NCI-H1105 treated with DMSO at 0.1 percent for 48 hours (cell line): Measurements from ENCODE around the gene MMP13.
"Not testable (repeated sequence)": the region's sequence is repeated elsewhere in the genome, so short reads cannot be mapped to it uniquely, and the experiment has no call there.

ENCODE experiments used
- DNase-seq: peaks from one replicate; lab custom pipeline; 2025; lab: John Stamatoyannopoulos, UW

Gene MMP13

DNA sequence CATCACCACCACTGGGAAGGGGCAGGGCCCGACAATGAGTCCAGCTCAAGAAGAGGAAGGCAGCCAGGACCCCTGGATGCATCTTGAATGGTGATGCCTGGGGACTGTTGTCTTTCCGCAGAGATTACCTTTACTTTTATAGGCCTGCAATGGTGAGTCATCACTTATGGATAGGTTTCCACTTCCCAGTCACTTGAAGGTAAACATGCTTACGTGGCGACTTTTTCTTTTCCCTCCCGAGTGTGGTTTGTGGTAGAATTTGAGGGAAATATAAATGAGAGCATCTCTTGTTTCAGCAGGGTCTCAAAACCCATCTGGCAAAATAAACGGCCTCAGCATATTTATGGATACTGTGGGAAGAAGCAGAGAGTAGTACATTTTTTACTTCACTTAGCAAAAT is at the start of gene MMP13:
Gene MMP13 (minus strand): TSS at position 109 of the 400 bp plus-strand sequence. CDS start 27 bp downstream, at position 82.
- no peak for DNase-seq

DNA sequence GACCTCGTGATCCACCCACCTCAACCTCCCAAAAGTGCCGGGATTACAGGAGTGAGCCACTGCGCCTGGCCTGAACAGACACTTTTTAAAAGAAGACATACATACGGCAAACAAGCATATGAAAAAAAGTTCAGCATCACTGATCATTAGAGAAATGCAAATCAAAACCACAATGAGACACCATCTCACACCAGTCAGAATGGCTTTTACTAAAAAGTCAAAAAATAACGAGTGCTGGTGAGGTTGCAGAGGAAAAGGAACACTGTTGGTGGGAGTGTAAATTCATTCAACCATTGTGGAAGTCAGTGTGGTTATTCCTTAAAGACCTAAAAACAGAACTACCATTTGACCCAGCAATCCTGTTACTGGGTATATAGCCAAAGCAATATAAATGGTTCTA is 48.7 kb upstream of the MMP13 start:
- DNase-seq = not testable (repeated sequence)

DNA sequence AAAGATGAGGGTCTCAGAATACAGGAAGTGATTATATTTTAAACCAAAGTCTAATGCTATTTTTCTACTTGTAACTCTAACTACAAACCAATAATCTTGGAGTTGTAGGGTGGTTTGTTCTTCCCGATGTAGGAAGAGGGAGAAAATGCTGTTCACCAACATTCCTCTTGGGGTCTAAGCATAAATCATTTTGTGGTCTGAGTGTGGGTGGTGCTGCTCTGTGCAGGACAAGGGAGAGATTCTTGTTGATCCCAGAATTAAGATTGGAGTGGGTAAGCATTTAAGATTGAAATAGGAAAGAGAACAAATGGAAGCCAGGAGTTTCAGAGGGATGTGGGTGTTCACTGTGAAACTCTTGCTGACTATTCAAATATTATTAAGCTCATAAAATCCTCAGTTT is 38.6 kb upstream of the MMP13 start:
- no peak for DNase-seq

DNA sequence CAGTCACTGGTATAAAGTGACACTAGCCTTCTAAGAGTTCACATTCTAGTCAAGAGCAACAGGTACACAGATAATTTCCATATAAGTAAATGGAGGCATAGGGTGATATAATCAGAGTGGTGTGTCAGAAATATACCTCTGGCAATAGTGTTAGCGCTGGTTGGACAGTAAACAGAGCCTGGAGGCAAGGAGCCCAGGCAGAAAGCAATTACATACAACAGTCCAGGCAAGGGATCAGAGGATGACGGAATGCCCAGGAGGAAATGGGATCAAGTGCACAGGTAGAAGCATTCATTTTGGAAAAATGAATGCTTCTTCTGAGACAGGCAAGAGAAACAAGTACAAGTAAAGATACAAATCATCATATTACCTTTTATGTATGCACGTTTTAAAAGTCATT is 36.2 kb upstream of the MMP13 start:
- DNase-seq = no peak

DNA sequence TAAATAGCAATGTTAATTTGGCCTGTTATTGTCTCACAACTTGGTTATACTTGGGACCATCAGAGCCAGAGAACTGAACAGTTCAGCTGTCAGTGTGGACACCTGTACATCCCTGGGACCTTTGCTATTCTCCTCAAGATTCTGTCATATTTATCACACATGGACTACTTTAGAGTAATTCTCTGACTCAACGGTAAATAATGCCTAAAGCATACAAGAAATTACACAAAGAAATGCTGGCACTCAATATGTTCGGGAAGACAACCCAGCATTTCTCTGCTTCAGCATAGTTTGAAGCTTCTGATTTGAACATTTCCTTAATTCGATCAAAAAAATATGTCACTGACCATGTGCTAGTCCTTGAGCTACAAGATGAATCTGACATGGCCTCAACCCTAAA is 34.6 kb upstream of the MMP13 start:
- DNase-seq = no peak

DNA sequence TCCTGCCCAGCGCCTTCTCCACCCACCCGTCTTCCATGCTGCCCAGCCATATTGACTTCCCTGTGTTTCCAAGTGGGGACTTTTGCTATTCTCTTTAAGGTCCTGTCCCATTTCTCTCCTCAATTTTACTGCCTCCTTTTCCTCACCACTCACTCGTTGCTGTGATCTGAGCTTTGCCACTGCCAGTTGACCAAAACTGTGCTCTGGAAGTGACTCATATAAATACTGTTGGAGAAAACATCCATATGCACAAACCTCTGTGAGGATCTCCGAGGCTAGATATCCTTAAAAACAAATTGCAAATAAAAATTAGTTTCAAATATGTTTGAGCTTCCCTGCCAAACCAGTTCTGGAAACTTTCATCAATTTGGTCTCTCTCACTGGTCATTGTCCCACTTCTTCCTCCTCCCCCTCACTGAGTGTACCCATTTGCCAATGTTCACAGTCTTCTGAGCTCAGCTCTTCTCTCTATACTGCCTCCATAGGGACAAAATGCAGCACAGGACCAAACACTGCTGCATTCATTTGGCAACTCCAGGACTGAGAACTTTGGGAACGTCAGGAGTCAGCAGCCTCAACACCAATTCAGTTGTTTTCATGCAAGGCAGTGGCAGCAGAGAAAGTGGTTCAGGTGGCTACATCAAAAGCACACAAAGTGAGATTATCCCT is 34.0 kb upstream of the MMP13 start:
- DNase-seq = no peak

DNA sequence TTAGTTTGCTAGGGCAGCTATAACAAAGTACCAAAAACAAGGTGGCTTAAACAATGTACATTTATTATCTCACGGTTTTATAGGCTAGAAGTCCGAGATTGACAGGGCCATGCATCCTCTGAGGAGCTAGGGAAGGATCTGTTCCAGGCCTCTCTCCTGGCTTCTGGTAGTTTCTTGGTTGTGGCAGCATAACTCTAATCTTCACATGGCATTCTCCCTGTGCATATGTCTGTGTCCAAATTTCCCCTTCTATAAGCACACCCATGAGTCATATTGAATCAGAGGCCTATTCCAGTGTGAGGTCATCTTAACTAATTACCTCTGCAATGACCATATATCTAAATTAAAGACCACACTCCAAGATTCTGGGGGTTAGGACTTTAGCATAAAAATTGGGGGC is 31.3 kb upstream of the MMP13 start:
- DNase-seq = no peak

DNA sequence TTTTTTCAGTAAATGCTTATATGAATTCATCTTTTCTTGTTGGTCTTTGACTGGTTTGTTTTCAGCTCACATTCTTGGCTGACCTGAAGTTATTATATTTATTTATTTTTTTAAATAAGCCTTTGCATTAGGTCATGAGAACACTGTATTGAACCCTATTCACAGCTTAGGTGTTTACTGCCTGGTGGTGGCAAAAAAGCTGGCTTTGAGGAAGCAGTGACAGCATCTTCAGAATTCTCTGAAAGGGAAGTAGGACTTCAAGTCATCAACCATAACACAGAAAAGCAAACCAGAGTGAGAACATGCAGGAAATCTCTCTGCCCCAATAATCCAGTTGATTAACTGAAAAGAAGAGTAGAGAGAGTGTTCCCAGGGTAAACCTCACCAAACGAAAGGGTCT is 30.3 kb upstream of the MMP13 start:
- DNase-seq = no peak

DNA sequence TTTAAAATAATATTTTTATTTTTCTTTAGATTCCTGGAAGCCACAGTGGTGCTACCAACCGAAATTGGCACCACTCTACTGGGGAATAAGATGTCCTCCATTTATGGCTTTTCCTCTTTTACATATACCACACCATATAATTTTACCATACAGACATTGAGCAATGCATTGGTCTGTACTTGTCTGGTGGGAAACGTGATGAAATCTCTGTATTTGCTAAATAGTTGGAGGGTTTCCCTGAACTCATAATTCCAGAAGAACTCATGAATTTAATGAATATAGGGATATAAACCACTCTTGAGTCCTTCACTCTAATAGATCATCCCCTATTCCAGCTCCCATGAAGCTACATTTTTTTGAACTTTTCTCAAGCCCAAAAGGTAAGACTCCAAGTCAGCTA is 28.0 kb upstream of the MMP13 start:
- no peak for DNase-seq

DNA sequence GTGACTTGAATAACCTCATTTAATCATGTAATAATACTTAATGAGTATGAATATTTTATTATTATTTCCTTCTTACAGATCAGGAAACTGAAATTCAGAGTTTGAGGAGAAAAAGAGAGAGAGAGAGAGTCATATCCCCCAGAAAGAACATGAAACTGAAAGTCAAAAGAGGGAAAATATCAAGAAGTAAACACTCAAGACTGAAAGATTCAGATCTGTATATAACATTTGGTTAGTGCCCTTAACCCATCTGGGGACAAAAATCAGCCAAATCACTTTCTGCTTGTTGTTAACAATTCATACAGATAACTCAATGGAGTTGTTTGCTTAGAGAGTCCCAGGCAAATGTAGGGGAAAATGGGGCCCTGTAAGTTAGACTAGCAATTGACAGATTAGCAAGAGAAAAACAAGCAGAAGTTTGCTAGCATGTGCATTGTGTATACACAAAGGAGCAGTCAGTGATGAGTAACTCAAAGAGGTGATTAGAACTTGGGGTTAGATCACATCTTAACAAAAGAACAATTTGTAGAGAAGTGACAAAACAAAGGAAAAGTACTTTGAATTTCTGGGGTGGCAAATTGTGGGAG is 25.9 kb upstream of the MMP13 start:
- no peak for DNase-seq

DNA sequence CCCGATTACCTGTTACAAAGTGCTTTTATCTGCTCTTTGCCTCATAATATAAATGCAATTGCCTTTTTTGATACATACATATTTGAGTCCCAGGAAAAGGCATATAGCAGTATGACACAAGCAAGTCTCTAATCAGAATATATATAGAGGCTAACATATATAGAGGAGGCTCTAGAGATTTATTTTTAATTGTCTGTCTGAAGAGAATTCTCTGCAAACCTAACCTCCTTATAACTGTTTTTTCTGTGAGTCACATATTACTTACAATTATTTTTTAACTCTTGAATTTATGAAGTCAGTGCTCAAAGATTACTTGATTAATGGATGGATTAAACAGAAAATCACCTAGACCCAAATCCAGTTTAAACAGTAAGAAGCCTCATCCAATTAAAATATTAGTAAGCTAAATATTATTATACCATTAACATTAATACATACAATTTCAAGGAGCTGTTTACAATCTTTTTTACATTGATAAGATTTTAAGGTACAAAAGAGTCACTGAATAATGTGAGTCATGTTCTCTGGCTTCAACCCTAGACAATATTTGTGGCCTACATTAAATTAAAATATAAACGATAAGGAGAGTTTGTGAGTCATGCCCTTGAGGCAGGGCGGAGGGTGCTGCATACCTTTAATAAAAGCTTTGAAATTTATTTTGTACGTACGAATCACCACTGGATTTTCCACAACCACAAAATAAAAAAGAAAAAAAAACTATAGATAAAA is 19.2 kb upstream of the MMP13 start:
- DNase-seq = no peak

DNA sequence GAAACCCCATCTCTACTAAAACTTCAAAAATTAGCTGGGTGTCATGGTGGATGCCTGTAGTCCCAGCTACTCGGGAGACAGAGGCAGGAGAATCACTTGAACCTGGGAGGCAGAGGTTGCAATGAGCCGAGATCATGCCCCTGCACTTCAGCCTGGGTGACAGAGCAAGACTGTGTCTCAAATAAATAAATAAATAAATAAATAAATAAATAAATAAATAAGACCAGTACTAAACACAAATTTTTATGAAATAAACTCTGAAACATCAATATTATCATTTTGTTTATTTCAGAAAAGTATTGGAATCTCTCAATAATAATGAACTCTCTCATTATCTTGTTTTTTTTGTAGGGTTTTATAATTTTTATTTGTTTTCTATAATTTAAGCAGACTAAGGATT is 18.2 kb upstream of the MMP13 start:
- not testable (repeated sequence) for DNase-seq

DNA sequence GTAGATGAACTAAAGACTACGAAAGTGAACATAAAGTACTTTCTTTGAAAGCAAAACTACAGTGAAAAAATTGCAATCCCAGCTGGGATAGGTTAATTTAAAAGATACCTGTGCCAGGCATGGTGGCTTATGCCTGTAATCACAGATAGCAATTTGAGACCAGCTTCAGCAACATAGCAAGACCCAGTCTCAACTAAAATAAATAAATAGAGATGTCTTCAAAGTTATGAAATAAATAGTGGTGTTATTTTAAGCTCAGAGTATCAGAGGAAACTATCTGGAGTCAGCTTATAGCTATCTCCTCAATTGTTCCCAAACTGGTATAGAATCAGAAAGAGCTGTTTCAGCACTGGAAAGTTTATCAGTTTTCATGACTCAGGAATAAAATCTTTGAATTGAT is 17.3 kb upstream of the MMP13 start:
- DNase-seq = no peak

DNA sequence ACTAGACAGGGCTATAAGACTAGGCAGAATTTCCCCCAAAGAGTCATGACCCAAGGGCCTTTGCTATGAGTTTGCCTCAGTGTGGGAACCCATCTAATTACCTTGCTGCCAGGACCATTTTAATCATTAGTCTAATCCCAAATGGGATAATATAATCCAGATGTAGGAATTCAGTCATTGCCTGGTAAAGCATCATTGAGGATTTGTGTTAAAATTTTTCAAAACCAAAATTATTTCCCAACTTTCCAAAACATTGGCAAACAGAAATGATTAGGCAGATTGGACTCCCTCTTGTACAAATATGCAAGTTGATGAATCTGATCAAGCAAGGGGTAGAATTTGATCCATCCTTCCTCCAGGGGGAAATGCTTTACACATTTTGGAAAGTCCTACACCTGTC is 16.2 kb upstream of the MMP13 start:
- DNase-seq = no peak

DNA sequence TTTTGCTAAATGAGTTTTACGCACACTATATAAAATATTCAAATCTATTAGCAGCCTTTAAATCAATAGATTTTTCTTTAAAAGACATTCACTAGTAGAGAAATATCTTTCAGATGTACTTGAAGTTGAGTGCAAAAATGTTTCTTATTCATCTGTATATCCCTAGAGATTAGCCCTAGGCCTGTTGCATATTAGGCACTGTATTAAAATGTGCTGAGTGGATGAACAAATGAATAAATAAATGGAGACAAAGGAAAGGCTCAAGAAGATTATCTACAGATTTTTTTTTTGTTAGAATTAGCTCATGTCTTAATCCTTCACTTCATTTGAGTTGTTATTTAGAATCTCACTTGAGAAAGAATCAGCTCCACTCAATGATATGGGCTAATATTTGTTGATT is 12.0 kb upstream of the MMP13 start:
- no peak for DNase-seq

DNA sequence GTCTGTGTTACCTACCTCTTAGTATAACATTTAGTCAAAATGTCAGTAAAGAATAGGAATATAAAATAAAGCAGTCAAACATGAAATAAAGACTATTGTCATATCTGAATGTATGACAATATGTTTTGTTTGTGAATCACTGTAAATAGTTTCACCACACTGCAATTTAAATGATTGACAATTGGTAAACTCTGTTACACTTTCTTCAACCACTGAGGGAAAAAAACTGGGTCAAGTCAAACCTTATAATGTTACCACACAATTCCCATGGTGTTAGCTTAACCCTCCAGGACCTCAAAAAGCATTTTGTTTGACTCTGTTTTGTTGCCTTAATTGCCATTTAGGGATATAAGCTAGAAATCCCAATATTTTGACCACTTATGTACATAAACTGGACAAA is 10.5 kb upstream of the MMP13 start:
- DNase-seq = no peak

DNA sequence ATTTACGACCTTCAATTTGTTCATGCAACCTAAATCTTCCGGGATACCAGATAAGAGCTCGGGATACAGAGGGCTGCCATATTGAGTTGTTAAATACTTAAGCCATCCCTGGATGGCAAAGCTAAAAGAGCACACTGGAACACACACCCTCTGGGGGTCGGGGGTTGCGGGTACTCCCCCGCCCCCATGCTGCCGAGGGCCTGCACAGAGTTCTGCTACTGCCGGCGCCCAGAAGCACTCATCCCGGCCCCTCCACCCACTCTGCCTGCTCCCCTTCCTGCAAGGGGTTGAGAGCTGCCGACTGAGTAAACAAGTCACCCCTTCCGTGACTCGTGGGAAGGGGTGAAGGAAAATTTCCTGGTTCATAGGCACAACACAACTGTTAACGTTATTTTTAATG is 9.3 kb upstream of the MMP13 start:
- DNase-seq = no peak

DNA sequence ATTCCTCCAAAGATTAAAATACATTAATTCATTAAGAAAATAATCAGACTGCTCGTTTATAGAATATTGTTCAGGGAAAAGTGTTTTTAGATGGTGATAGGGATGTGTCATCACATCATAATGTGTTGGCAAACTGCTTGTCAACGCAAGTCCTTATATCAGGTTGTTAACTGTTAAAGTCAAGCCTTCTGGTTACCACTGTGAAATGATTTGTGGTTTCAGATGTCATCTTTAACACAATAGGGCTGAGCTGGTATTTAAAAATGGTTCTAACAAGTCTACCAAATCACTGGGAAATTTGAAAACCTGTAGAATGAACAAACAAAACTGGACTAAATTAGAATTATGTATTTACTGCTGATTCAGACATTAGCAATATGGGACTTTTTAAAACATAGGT is 2.4 kb upstream of the MMP13 start:
- DNase-seq = no peak

DNA sequence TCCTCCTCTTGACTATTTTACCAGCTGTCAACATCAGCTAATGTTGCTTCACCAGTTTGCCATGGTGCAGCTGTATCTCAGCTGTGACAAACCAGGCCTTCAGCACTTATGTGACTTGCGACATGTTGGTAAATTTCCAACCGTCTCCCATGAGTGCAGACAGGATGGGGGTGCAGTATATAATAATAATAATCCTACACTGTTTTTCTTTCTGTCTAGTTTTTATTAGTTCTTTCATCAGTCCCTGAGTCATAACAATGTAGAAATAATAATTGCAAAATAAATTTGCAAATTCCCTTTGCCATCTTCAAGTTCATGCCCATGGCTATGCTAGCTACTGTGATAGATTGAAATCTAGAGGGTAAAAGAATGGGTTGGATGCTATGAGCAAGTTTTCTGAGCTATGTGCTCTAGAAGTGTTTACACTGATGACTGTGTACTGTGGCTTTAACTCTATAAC is 4.9 kb downstream of the MMP13 start:
- DNase-seq = no peak

DNA sequence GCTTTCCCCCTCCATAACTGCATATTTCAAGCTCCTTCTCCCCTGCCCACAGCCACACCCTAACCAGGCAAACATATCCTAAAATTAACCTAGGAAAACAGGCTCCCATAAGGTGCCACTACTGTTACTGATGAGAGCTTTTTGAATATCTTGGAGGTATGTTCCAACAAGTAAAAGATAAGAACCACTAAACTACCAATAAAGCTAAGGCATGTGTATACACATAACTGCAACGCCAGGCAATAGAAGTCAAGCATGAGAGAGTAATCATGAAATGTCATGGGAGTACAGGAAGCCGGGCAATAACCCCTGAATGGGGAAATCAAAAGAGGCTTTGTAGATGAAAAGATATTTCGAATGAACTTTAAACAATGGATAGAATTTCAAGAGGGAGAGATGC is 9.3 kb downstream of the MMP13 start:
- no peak for DNase-seq

DNA sequence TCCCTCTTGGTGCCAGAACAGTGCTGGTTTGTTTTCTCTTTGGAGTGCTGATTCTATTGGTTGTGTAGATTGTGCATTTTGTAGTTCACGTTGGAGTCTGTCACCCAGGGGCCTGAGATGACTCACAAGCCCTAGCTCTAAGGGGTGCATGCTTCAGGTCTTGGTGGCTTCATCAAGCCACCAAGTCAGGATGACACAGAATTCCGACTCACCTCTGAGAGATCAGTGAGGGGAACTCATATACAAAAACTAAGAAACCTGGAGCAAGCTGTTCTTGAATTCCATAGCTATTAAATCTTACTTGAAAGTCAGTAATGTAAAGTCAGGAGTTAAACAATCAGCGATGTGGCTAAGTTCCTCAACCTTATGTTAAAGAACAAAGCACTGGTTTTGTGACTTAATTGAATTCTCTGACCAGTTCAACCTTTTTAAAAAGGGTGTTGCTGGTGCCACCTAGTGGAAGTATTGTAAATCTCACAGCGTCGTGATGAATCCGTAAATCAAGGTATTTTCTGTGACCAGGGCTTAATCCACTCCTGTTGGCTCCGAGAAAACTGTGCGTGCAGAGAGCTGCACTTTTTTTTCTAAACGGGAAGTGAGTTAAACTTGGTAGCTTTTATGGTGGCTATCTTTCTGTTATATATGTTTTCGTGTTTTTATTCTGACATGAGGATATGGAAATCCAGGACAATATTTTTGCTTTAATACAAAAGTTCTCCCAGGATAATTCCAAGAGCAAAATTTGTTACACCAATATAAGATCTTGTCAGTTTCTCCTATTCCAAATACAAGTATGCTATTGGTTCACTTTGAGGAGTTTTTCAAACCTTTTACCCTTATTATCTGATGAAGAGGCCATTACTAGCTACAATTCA is 14.6 kb downstream of the MMP13 start:
- peak; percentile 59 for DNase-seq

DNA sequence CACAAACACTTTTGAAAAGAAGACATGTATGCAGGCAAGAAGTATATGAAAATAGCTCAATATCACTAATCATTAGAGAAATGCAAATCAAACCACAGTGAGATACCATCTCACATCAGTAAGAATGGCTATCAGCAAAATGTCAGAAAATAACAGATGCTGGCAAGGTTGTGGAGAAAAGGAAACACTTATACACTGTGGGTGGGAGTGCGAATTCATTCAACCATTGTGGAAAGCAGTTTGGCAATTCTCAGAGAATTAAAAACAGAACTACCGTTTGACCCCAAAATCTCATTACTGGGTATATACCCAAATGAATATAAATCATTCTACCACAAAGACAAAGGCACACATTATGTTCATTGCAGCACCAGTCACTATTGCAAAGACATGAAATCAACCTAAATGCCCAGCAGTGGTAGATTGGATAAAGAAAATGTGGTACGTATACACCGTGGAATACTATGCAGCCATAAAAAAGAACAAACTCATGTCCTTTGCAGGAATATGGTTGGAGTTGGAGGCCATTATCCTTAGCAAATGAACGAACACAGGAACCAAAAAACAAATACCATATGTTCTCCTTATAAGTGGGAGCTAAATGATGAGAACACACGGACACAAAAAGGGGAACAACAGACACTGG is 18.5 kb downstream of the MMP13 start:
- DNase-seq = no peak
